Fibroblast of lung (primary cell): ENCODE measurements around the gene DDX60. TPM values are rescaled to one million over a fixed set of nuclear protein-coding genes. Genes with fewer than 3 reads are reported as not detected.

ENCODE experiments used
- DNase-seq, 2 donors: peaks; one replicate each; pipeline versions ENCODE4 v3.0.0 to v3.0.0-alpha.2; 2010; ENCODE audit warnings: low read depth in 2 of 2
- H2AFZ ChIP-seq: 2 replicates; pipeline ENCODE4 v1.5.1; 2012; ENCODE audit warnings: low read length, control low read depth, inconsistent platforms
- H3K27ac ChIP-seq: 2 replicates; pipeline ENCODE4 v1.5.1; 2011; ENCODE audit warnings: low read length, control low read depth; ENCODE audit not compliant: insufficient read depth
- H3K27me3 ChIP-seq: 2 replicates; pipeline ENCODE4 v1.5.1; 2011; ENCODE audit warnings: mild to moderate bottlenecking, low read length; ENCODE audit not compliant: control insufficient read depth, insufficient read depth
- H3K36me3 ChIP-seq: 2 replicates; pipeline ENCODE4 v1.5.1; 2011; ENCODE audit warnings: low read length; ENCODE audit not compliant: control insufficient read depth, insufficient read depth
- H3K4me1 ChIP-seq: 2 replicates; pipeline ENCODE4 v1.5.1; 2011; ENCODE audit warnings: low read length; ENCODE audit not compliant: control insufficient read depth, insufficient read depth; ENCODE audit errors: extremely low read depth
- H3K4me2 ChIP-seq: 2 replicates; pipeline ENCODE4 v1.5.1; 2011; ENCODE audit warnings: low read length, control low read depth; ENCODE audit not compliant: insufficient read depth; ENCODE audit errors: extremely low read depth
- H3K4me3 ChIP-seq, 4 experiments: fragments of 200-600 bp in 1 of 4; sonication (generic) in 1 of 4; replicated peaks in 1 of 4; 2 replicates each; pipeline ENCODE4 v1.5.1; 2011 to 2016; ENCODE audit warnings: low read length in 4 of 4, low read depth in 3 of 4, mild to moderate bottlenecking in 3 of 4, control low read depth in 2 of 4, inconsistent platforms in 1 of 4, mixed read lengths in 1 of 4; ENCODE audit not compliant: insufficient read depth in 1 of 4; ENCODE audit errors: control extremely low read depth in 1 of 4
- H3K79me2 ChIP-seq: 2 replicates; pipeline ENCODE4 v1.5.1; 2012; ENCODE audit warnings: mild to moderate bottlenecking, low read length, inconsistent platforms; ENCODE audit not compliant: control insufficient read depth, insufficient read depth
- H3K9ac ChIP-seq: 2 replicates; pipeline ENCODE4 v1.5.1; 2011; ENCODE audit warnings: mild to moderate bottlenecking, low read length, control low read depth; ENCODE audit not compliant: insufficient read depth
- H3K9me3 ChIP-seq: 2 replicates; pipeline ENCODE4 v1.5.1; 2012; ENCODE audit warnings: low read depth, low read length; ENCODE audit not compliant: control insufficient read depth, insufficient read depth
- H4K20me1 ChIP-seq: 2 replicates; pipeline ENCODE4 v1.5.1; 2011; ENCODE audit warnings: low read length; ENCODE audit not compliant: control insufficient read depth, insufficient read depth; ENCODE audit errors: extremely low read depth
- EZH2 ChIP-seq: IDR thresholded peaks from 2 replicates; pipeline ENCODE4 v1.5.1; 2012; ENCODE audit warnings: low read length, control low read depth, mild to moderate bottlenecking; ENCODE audit errors: missing control alignments
- polyA plus RNA-seq, 2 donors: library from polyadenylated mRNA; depleted of rRNA in 1 of 2; stranded (reverse) in 1 of 2; unstranded in 1 of 2; fragments of >200 nt; gene quantifications; 2 replicates each; pipeline ENCODE4 v1.2.1, GENCODE V29; 2011 to 2012; ENCODE audit warnings: missing spikeins in 1 of 2
- total RNA-seq: library from RNA; depleted of rRNA; stranded (reverse); fragments of >200 nt; gene quantifications from 2 replicates; pipeline ENCODE4 v1.2.1, GENCODE V29; 2014
- TF ChIP-seq, protein P1 (sequence below), 2 donors: IDR thresholded peaks in 1 of 2; conservative IDR thresholded peaks in 1 of 2; 1 replicate in 1 of 2; 2 replicates in 1 of 2; pipeline ENCODE4 v1.5.1; 2011 to 2012; ENCODE audit warnings: low read length in 2 of 2, control low read depth in 1 of 2, inconsistent platforms in 1 of 2, low read depth in 1 of 2, mild to moderate bottlenecking in 1 of 2

DDX60 gene
- total and polyA plus RNA-seq, 2 donors (not counting 1 experiment from before 2014, with no cell fraction given), result 12.9 to 23.1 TPM

DNA sequence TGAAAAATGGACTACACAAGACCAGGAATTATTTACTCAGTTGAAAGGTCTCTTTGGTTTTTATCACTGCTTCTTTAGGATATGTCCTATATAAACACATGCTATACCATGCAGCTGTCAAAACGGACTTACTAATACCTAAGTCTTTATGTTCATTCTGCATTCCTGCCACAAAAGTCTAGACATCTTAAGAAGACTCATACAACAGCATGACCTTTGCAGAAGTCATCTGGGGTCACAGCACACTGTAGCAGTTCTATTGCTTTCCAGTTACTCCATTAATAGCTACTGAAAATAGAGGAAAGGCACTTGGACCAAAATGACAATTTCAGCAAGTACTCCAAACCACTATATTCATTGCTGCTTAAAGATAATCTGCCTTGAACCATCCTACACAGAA lies 53.2 kb downstream of the DDX60 start:
- H3K4me2 ChIP-seq, result no peak overlapping the region
- H3K4me3 ChIP-seq, result no peak overlapping the region
- peak in 1 of 2 donors; percentile 2 for DNase-seq

DNA sequence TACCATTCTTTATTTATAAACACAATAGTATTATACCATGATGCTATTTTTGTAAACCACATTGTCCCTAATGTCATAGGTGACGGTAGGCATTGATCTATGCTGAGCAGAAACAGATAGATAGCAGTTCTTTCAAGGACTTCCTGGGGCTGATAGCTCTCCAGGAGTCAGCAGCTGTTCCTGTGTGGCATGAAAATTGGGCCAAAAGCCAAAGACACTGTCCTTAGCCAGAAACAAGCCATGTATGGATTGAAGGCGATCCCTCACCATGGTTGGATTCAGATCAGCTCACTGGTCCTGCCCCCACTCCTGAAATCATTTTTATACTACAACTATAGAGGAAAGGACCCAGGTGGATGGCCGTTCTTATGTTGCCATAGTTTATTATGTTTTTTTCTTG lies 53.6 kb downstream of the DDX60 start:
- no peak overlapping the region for H3K4me2 ChIP-seq
- DNase-seq, result peak in 1 of 2 donors; percentile 2
- H3K9me3 ChIP-seq, result no peaks in the 10 kb centered on the region
- H3K79me2 ChIP-seq, result no peaks in the 10 kb centered on the region
- H3K27ac ChIP-seq, result no peak overlapping the region
- H3K4me1 ChIP-seq, result no peaks in the 10 kb centered on the region
- H2AFZ ChIP-seq, result no peak overlapping the region
- H3K36me3 ChIP-seq, result no peaks in the 10 kb centered on the region
- no peak overlapping the region for H3K9ac ChIP-seq
- no peaks in the 10 kb centered on the region for H4K20me1 ChIP-seq
- no peaks in the 10 kb centered on the region for H3K27me3 ChIP-seq
- no peak overlapping the region for H3K4me3 ChIP-seq
- TF ChIP-seq EZH2, result no peak
- TF ChIP-seq, protein P1, sequence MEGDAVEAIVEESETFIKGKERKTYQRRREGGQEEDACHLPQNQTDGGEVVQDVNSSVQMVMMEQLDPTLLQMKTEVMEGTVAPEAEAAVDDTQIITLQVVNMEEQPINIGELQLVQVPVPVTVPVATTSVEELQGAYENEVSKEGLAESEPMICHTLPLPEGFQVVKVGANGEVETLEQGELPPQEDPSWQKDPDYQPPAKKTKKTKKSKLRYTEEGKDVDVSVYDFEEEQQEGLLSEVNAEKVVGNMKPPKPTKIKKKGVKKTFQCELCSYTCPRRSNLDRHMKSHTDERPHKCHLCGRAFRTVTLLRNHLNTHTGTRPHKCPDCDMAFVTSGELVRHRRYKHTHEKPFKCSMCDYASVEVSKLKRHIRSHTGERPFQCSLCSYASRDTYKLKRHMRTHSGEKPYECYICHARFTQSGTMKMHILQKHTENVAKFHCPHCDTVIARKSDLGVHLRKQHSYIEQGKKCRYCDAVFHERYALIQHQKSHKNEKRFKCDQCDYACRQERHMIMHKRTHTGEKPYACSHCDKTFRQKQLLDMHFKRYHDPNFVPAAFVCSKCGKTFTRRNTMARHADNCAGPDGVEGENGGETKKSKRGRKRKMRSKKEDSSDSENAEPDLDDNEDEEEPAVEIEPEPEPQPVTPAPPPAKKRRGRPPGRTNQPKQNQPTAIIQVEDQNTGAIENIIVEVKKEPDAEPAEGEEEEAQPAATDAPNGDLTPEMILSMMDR (conservative IDR thresholded peaks at IDR 0.05 in 1 of 2, IDR thresholded peaks at IDR 0.05 in 1 of 2; ENCODE audit: low read depth in 1 of 2, low read length in 2 of 2), result no peak

More for the DNA sequence above, 53.2 kb downstream of the DDX60 start:
- H3K9me3 ChIP-seq, result no peaks in the 10 kb centered on the region
- H3K4me1 ChIP-seq, result no peaks in the 10 kb centered on the region
- no peaks in the 10 kb centered on the region for H3K79me2 ChIP-seq
- no peak overlapping the region for H3K9ac ChIP-seq
- H2AFZ ChIP-seq, result no peak overlapping the region
- H3K27me3 ChIP-seq, result no peaks in the 10 kb centered on the region
- H3K36me3 ChIP-seq, result no peaks in the 10 kb centered on the region
- TF ChIP-seq EZH2, result no peak
- TF ChIP-seq, protein P1 (conservative IDR thresholded peaks at IDR 0.05 in 1 of 2, IDR thresholded peaks at IDR 0.05 in 1 of 2; ENCODE audit: low read depth in 1 of 2, low read length in 2 of 2), result no peak
- no peaks in the 10 kb centered on the region for H4K20me1 ChIP-seq
- H3K27ac ChIP-seq, result no peak overlapping the region

DNA sequence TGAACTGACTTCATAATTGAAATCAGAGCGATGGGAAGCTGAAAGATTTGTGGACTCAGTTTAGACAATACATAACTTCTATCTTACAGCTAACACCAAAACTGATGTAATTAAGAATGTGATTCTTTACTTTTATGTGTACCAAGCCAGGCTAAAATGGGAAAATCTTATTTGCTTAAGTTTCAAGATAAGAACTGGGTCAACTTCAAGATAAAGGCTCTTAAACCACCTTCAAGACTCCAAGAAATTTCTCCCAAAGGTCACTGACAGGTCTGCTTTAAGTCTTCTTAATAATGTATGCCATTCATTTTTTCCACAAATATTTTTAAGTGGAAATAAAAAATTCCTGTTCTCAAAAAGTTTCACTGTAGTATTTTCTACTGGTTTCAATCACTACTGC lies 55.5 kb downstream of the DDX60 start:
- Histone ChIP-seq H3K4me1 (no peaks in the 10 kb centered on the region), H3K9ac (no peak overlapping the region), H4K20me1 (no peaks in the 10 kb centered on the region), H3K9me3 (no peaks in the 10 kb centered on the region), H3K36me3 (no peaks in the 10 kb centered on the region), H3K79me2 (no peaks in the 10 kb centered on the region), H3K27ac (no peak overlapping the region), H2AFZ (no peak overlapping the region), H3K4me3 (no peak overlapping the region), H3K4me2 (no peak overlapping the region), H3K27me3 (no peaks in the 10 kb centered on the region)
- no peak for TF ChIP-seq EZH2
- no peak for DNase-seq
